ENCODE results near the gene SFXN4. TPM values are rescaled to one million over a fixed set of nuclear protein-coding genes. Genes with fewer than 3 reads are reported as not detected.
A peak's percentile ranks its signal among the peaks of the same experiment; 100 is the strongest.

The SFXN4 gene
- total and polyA plus RNA-seq, 9 of the 15 experiments (the other 6 are each of a cell fraction or from before 2014, with no cell fraction given) = 40.1 to 97.8 (median 54.5) TPM

- H3K79me2 ChIP-seq (ENCODE audit: control insufficient read depth, insufficient read depth, low read length) = no peaks in the 10 kb centered on the region
- H3K9ac ChIP-seq (ENCODE audit: insufficient read depth in 1 of 2, low read depth in 2 of 2, low read length in 2 of 2) = peak overlapping the region in 1 of 2 experiments; percentile 69; a peak in 1 of 4 replicates
- 0 out of 2 replicates have a peak overlapping the region, but pooled peaks have one; percentile 32 for H3K4me2 ChIP-seq (ENCODE audit: insufficient read depth, low read length)
- BruUV-seq (replicated peaks) = no TSS peak
- FAIRE-seq = peak; percentile 23
- no peaks in the 10 kb centered on the region for H3K36me3 ChIP-seq (ENCODE audit: control insufficient read depth, insufficient read depth, low read length)
- WGBS (ENCODE audit: insufficient coverage, low coverage, missing lambda C conversion rate) = 2% methylated on average over 7 of the region's 7 CpGs
- peak overlapping the region; percentile 87 for H2AFZ ChIP-seq (ENCODE audit: low read depth, low read length)
- intact Hi-C loops (cut with micrococcal nuclease) = loop anchor here (2.0 to 5.0 kb wide), 4 partner anchors 60 to 404 kb away; no protein-coding TSS in a partner anchor
- H3K27ac ChIP-seq (ENCODE audit: extremely low read depth, low read depth, low read length) = no peak overlapping the region
- no peaks in the 10 kb centered on the region for H3K9me1 ChIP-seq (ENCODE audit: control insufficient read depth, insufficient read depth, low read length)
- 0 out of 2 replicates have a peak overlapping the region, but pooled peaks have one; percentile 6 for H3K4me3 ChIP-seq
- H3K27me3 ChIP-seq (ENCODE audit: control insufficient read depth in 2 of 2, insufficient read depth in 2 of 2, low read length in 2 of 2) = no peaks in the 10 kb centered on the region
- H3K4me1 ChIP-seq (replicated peaks in 1 of 2; ENCODE audit: control insufficient read depth in 2 of 2, insufficient read depth in 2 of 2, low read length in 2 of 2) = peaks cover 0 to 9% of the 10 kb centered on the region in 2 experiments; a peak in 2 of 5 replicates
- peak in 3 of 4 experiments; percentile 19 to 60 (median 39) for DNase-seq (ENCODE audit: extremely low read depth in 1 of 4, low spot score in 3 of 4)
- TF ChIP-seq SPI1 (IDR thresholded peaks at IDR 0.05; ENCODE audit: borderline replicate concordance, low read depth, low read length) = no peak
- TF ChIP-seq CTCF (IDR thresholded peaks at IDR 0.05 in 2 of 3, conservative IDR thresholded peaks at IDR 0.05 in 1 of 3; ENCODE audit: insufficient read depth in 2 of 3, low read depth in 1 of 3, low read length in 3 of 3) = peak; percentile 57 to 68 (median 66)
- TF ChIP-seq SIX5 (IDR thresholded peaks at IDR 0.05; ENCODE audit: borderline replicate concordance in 1 of 2, insufficient read depth in 1 of 2, low read depth in 1 of 2, low read length in 2 of 2) = no peak
- TF ChIP-seq RAD21 (CRISPR knock-in tag; conservative IDR thresholded peaks at IDR 0.05 in 1 of 2, IDR thresholded peaks at IDR 0.05 in 1 of 2) = peak; percentile 41 to 64; a peak in 3 of 4 replicates
- TF ChIP-seq REST (IDR thresholded peaks at IDR 0.05; ENCODE audit: borderline replicate concordance) = peak; percentile 25; the same call in 1 of the 2 replicates
- no peak for TF ChIP-seq REST (CRISPR knock-in tag; IDR thresholded peaks at IDR 0.05; ENCODE audit: low read depth)
- H3K9me3 ChIP-seq (replicated peaks; ENCODE audit: control insufficient read depth, insufficient read depth, low read depth, low read length) = no peaks in the 10 kb centered on the region
- no peaks in the 10 kb centered on the region for H4K20me1 ChIP-seq (replicated peaks; ENCODE audit: control insufficient read depth, insufficient read depth, low read length)
- in situ Hi-C loops (cut with MboI) = no loop called here
- peak; percentile 75 for ATAC-seq
- ChIA-PET POLR2A (interaction anchor here (1.0 kb wide), 1 partner anchor 22 kb away, joined by 4 read pairs; no protein-coding TSS in a partner anchor), CTCF (ENCODE audit: low intra/inter-chr PET ratio) (interaction anchor here (0.6 to 4.4 kb wide), 5 partner anchors 219 to 1664 kb away, joined by 3 to 21 read pairs (median 3); no protein-coding TSS in a partner anchor)
These were observed 32.9 kb upstream of the SFXN4 start for GRCh38 chr10:119198438-119198837.
